CD4-positive, alpha-beta T cell treated with Interferon gamma for 1 hour (primary cell): ENCODE data around the gene THBD.

ENCODE experiments used
- DNase-seq: peaks from one replicate; pipeline ENCODE4 v3.0.0-alpha.2; 2020

THBD gene

DNA sequence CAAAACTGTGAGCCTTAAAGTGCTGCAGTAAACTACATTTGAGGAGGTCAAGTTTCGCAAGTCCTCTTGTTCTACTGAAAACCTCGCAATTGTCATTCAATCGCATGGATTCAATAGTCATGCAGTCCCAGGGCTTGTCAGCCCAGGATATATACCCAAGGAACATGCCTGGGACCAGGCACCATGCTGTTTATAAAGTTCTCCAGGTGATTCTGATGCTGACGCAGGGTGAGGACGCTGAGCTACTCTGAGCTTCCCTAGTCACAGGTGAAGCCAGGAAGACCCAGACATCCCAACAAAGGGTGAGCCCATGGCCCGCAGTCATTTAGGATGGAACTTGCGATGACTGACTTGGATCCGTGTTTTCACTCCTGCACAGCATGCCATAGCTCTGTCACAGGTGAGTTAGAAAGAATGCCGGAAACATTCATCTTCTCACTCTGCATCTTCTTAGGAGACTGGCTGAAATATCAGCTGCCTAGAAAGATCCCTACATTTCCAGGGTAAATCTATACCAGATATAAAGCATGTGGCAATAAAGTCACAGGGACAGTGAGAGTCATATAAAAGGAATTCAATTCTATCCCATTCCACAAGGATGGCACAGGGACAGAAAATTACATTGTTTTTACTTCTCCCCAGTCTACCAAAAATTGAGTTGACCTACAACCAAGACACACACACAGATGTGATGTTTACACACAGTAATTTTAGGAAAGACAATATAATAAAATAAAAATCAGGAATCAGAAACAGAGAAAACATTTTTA lies 41.4 kb downstream of the THBD start:
- no peak for DNase-seq

DNA sequence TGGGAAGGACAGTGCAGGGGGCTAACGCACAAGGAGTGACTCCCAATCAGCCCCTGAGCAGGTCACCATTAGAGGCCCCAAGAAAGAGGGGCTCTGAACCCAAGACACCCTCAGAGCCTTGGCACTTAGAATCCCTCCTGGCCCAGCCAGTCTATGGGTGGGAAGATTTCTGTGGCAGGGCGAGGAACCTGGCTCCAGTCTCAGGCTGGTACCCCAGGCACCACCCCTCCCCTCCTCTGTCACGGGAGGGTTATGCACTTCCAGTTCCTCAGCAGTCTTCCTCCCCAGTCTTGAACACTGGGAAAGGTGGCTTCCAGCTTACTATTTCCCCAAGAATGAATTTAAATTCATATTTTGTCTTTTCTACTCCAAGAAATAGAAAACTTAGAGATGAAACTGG lies 42.0 kb downstream of the THBD start:
- DNase-seq, result no peak

DNA sequence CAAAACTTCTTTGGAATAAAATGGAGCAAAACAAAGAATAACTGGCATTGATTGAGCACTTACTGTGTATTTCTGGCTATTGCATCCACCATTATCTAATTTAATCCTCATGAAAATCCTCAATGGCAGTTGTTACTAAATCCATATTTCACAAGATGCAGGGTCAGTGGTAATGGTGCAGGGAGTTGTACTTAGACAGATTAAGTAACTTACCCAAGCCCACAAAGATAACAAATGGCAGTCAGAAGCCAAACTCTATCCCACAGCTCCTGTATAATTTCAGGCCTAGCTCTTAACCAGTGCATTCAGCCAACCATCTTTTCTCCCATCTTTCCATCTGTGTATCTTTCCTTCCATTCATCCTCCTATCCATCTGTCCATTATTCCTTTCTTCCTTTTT lies 43.7 kb downstream of the THBD start:
- no peak for DNase-seq

DNA sequence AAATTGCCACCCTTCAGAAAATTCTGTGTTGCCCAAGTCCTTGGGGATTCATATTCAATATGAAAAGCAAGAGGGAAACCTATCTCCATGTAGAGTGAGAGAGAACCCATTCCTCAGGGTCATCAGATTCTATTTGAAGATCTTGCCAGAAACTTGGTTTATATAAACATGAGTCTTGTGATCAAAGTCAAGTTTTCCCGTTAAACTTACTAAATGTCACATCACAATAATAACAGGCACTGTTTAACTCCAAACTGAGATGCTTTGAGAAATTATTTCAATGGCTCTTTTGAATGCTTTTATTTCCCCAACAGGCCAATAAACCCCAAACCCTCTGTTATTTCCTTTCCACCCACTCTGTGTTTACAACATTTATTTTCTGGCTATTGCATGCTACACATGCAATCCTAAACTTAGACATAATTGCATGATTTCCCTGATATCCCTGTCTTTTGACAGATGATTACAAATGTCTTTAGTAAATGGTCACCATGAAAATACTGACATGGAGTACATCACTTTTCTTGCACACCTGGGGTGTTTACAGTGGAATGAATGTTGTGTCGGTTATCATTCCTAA lies 45.5 kb downstream of the THBD start:
- no peak for DNase-seq

DNA sequence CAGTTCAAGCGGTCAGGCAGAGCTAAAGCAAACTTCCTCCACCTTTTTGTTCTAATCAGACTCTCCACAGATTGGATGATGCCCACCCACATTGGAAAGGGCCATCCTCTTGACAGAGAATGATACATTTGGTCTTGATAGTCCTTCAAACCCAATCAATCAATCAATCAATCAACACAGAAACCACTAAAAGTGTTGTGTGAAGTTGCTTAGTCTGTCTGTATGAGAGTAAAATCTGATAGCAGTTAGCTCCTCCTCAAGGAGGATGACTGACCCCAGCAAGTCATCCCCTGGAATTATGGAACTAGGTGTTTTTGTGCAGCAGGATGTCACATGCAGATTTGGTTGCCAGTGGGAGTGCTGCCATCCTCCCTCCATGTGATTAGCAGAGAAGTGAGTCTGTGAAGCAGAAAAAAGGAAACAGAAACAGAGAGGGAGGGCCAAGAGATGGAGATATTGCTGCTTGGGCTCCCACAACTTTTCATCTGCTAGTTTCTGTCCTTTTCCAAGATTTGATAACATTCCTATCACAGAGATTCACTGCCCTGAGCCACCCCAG lies 46.3 kb downstream of the THBD start:
- no peak for DNase-seq

GRCh38 chr20:23002276-23002675 lies 47.2 kb downstream of the THBD start:
- no peak for DNase-seq

GRCh38 chr20:23000232-23000947 lies 49.1 kb downstream of the THBD start:
- DNase-seq, result no peak

GRCh38 chr20:22999756-23000155 lies 49.7 kb downstream of the THBD start:
- no peak for DNase-seq

DNA sequence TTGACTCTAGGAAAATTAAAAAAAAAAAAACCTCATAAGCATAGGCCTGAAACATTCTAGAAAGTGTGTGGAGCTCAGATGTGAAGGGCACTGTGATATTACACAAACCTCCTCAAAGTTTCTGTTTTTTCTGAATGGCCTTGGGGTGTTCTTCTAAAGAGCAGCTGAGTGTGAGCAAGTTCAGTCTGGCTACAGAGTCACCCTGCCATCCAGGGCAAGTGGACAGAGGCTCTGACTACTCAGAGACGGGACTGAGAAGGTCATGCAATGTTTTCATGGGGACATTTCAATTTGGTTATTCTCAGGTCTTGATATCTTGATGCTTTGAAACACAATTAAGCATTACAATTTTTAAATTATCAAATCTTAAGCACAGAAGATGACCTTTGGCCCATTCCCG lies 51.0 kb downstream of the THBD start:
- DNase-seq, result no peak

GRCh38 chr20:22995923-22996322 lies 53.5 kb downstream of the THBD start:
- no peak for DNase-seq
